ENCODE measurements around the gene DNAJC11.

DNAJC11 gene

GRCh38 chr1:6694121-6694713 is 7.4 kb downstream of the DNAJC11 start:
- Histone ChIP-seq H3K27ac (no peak overlapping the region), H3K4me1 (ENCODE audit: control insufficient read depth in 1 of 2, insufficient read depth in 1 of 2, low read depth in 1 of 2, low read length in 1 of 2) (no peaks in the 10 kb centered on the region), H3K4me3 (ENCODE audit: low read depth in 1 of 2, low read length in 1 of 2) (no peak overlapping the region), H3K27me3 (no peaks in the 10 kb centered on the region), H3K36me3 (no peaks in the 10 kb centered on the region), H3K9me3 (no peaks in the 10 kb centered on the region)
- no peak for TF ChIP-seq CTCF (IDR thresholded peaks at IDR 0.05)

GRCh38 chr1:6692956-6693355 is 8.7 kb downstream of the DNAJC11 start:
- H3K4me1 ChIP-seq (ENCODE audit: control insufficient read depth in 1 of 2, insufficient read depth in 1 of 2, low read depth in 1 of 2, low read length in 1 of 2) = no peaks in the 10 kb centered on the region
- no peak overlapping the region for H3K27ac ChIP-seq
- no peaks in the 10 kb centered on the region for H3K27me3 ChIP-seq
- no peak overlapping the region for H3K4me3 ChIP-seq (ENCODE audit: low read depth in 1 of 2, low read length in 1 of 2)
- no peaks in the 10 kb centered on the region for H3K36me3 ChIP-seq
- no peak for TF ChIP-seq CTCF (IDR thresholded peaks at IDR 0.05)
- no peaks in the 10 kb centered on the region for H3K9me3 ChIP-seq

GRCh38 chr1:6691507-6691906 is 10.1 kb downstream of the DNAJC11 start:
- no peak for TF ChIP-seq CTCF (IDR thresholded peaks at IDR 0.05)
- Histone ChIP-seq H3K27me3 (no peaks in the 10 kb centered on the region), H3K36me3 (no peaks in the 10 kb centered on the region), H3K27ac (no peak overlapping the region), H3K4me1 (ENCODE audit: control insufficient read depth in 1 of 2, insufficient read depth in 1 of 2, low read depth in 1 of 2, low read length in 1 of 2) (no peaks in the 10 kb centered on the region), H3K4me3 (ENCODE audit: low read depth in 1 of 2, low read length in 1 of 2) (no peak overlapping the region), H3K9me3 (no peaks in the 10 kb centered on the region)

GRCh38 chr1:6690186-6690585 is 11.4 kb downstream of the DNAJC11 start:
- H3K27ac ChIP-seq = no peak overlapping the region
- no peaks in the 10 kb centered on the region for H3K4me1 ChIP-seq (ENCODE audit: control insufficient read depth in 1 of 2, insufficient read depth in 1 of 2, low read depth in 1 of 2, low read length in 1 of 2)
- no peak overlapping the region for H3K4me3 ChIP-seq (ENCODE audit: low read depth in 1 of 2, low read length in 1 of 2)
- H3K9me3 ChIP-seq = no peaks in the 10 kb centered on the region
- no peaks in the 10 kb centered on the region for H3K27me3 ChIP-seq
- TF ChIP-seq CTCF (IDR thresholded peaks at IDR 0.05) = no peak
- H3K36me3 ChIP-seq = no peaks in the 10 kb centered on the region

GRCh38 chr1:6688757-6689156 is 12.9 kb downstream of the DNAJC11 start:
- Histone ChIP-seq H3K27ac (no peak overlapping the region), H3K27me3 (no peaks in the 10 kb centered on the region), H3K36me3 (no peaks in the 10 kb centered on the region), H3K9me3 (no peaks in the 10 kb centered on the region), H3K4me3 (ENCODE audit: low read depth in 1 of 2, low read length in 1 of 2) (no peak overlapping the region), H3K4me1 (ENCODE audit: control insufficient read depth in 1 of 2, insufficient read depth in 1 of 2, low read depth in 1 of 2, low read length in 1 of 2) (no peaks in the 10 kb centered on the region)
- TF ChIP-seq CTCF (IDR thresholded peaks at IDR 0.05) = no peak

GRCh38 chr1:6688001-6688400 is 13.6 kb downstream of the DNAJC11 start:
- no peaks in the 10 kb centered on the region for H3K4me1 ChIP-seq (ENCODE audit: control insufficient read depth in 1 of 2, insufficient read depth in 1 of 2, low read depth in 1 of 2, low read length in 1 of 2)

More at GRCh38 chr1:6688001-6688400, 13.6 kb downstream of the DNAJC11 start:
- H3K27me3 ChIP-seq = no peaks in the 10 kb centered on the region
- no peak for TF ChIP-seq CTCF (IDR thresholded peaks at IDR 0.05)
- H3K27ac ChIP-seq = no peak overlapping the region
- no peaks in the 10 kb centered on the region for H3K9me3 ChIP-seq
- no peak overlapping the region for H3K4me3 ChIP-seq (ENCODE audit: low read depth in 1 of 2, low read length in 1 of 2)
- H3K36me3 ChIP-seq = no peaks in the 10 kb centered on the region
